Measurements from ENCODE around the gene CMSS1. TPM values are rescaled to one million over a fixed set of nuclear protein-coding genes. Genes with fewer than 3 reads are reported as not detected.

The CMSS1 gene
- total and polyA plus RNA-seq, 2 of the 13 experiments (the other 11 are each of a cell fraction or from before 2014, with no cell fraction given), result 6.4 to 48.7 TPM

DNA sequence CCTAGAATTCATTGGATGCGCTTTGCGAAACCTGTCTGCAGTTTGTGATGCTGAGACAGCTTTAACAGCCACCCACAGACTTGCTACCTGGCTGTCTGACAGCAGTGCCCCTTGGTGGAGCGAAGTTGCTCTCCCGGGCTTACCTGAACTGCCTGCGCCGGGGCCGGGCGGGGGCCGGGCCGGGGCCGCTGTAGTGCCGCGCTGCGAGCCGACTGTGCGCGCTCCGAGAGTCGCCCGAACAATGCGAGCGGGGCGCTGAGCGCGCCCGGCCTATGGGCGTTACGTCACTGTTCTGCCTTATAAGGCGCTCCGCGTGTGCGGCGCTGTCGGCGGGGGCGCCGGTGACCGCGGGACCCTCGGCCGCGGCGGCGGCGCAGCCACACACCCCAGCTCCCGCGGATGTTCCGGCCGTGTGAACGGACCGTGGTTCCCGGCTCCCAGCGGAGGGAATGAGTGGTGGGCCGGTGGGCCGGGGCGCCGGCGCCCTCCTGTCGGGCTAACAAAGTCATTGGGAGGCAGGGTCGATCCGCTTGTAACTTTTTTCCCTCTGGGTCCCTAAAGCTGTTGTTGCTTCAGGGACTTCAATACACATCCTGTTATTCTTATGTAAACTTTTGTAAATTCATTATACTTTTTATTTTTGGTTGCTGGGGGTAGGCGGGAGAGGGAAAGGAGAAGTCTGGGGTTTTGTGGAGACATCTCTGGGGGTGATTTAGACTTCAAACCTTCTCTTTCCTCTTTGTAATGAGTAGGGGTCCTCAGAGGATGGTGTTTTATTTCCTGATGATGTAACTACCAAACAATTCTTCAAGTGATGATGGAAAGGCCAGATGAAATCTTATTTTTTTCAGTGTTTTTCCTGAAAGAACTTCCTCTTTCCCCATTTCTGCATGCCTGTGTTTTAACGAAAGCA is 58.5 kb downstream of the CMSS1 start (continued):
- TF ChIP-seq, protein P1, sequence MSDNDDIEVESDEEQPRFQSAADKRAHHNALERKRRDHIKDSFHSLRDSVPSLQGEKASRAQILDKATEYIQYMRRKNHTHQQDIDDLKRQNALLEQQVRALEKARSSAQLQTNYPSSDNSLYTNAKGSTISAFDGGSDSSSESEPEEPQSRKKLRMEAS (IDR thresholded peaks at IDR 0.05), result peak; percentile 85
- TF ChIP-seq ZNF503 (CRISPR knock-in tag; IDR thresholded peaks at IDR 0.05) (peak; percentile 89), ZNF703 (CRISPR knock-in tag; IDR thresholded peaks at IDR 0.05; ENCODE audit: borderline replicate concordance) (no peak; the same call in 1 of the 2 replicates), ZNF510 (CRISPR knock-in tag; IDR thresholded peaks at IDR 0.05; ENCODE audit: low read depth) (peak; percentile 73; the same call in 1 of the 2 replicates), EHMT2 (IDR thresholded peaks at IDR 0.05; ENCODE audit: borderline replicate concordance, low read depth, low read length) (no peak), EZH2 (conservative IDR thresholded peaks at IDR 0.05; ENCODE audit: low read depth, low read length) (no peak), SP1 (IDR thresholded peaks at IDR 0.05) (no peak), SP1 (CRISPR knock-in tag; IDR thresholded peaks at IDR 0.05) (no peak), TCF7L2 (IDR thresholded peaks at IDR 0.05; ENCODE audit: low read depth, low read length) (no peak), MXD1 (CRISPR knock-in tag; IDR thresholded peaks at IDR 0.05) (peak; percentile 84), ZNF326 (CRISPR knock-in tag; IDR thresholded peaks at IDR 0.05; ENCODE audit: borderline replicate concordance) (no peak), SIX1 (CRISPR knock-in tag; IDR thresholded peaks at IDR 0.05; ENCODE audit: borderline replicate concordance) (no peak), SIN3B (IDR thresholded peaks at IDR 0.05; ENCODE audit: low read length) (peak; percentile 21; the same call in 1 of the 2 replicates), ZNF121 (CRISPR knock-in tag; IDR thresholded peaks at IDR 0.05) (peak; percentile 75), MAFG (CRISPR knock-in tag; IDR thresholded peaks at IDR 0.05) (no peak), ZKSCAN1 (IDR thresholded peaks at IDR 0.05; ENCODE audit: low read length) (no peak), ZNF790 (CRISPR knock-in tag; IDR thresholded peaks at IDR 0.05; ENCODE audit: borderline replicate concordance) (no peak), MZF1 (CRISPR knock-in tag; IDR thresholded peaks at IDR 0.05; ENCODE audit: borderline replicate concordance) (no peak), KDM5A (IDR thresholded peaks at IDR 0.05; ENCODE audit: borderline replicate concordance, low read length) (no peak), MED13 (CRISPR knock-in tag; IDR thresholded peaks at IDR 0.05) (no peak), SRF (IDR thresholded peaks at IDR 0.05; ENCODE audit: low read depth, low read length) (peak; percentile 99)
- TF ChIP-seq, protein P2, sequence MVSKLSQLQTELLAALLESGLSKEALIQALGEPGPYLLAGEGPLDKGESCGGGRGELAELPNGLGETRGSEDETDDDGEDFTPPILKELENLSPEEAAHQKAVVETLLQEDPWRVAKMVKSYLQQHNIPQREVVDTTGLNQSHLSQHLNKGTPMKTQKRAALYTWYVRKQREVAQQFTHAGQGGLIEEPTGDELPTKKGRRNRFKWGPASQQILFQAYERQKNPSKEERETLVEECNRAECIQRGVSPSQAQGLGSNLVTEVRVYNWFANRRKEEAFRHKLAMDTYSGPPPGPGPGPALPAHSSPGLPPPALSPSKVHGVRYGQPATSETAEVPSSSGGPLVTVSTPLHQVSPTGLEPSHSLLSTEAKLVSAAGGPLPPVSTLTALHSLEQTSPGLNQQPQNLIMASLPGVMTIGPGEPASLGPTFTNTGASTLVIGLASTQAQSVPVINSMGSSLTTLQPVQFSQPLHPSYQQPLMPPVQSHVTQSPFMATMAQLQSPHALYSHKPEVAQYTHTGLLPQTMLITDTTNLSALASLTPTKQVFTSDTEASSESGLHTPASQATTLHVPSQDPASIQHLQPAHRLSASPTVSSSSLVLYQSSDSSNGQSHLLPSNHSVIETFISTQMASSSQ (IDR thresholded peaks at IDR 0.05; ENCODE audit: low read depth), result no peak
- TF ChIP-seq, protein P2 (CRISPR knock-in tag; IDR thresholded peaks at IDR 0.05; ENCODE audit: borderline replicate concordance), result peak; percentile 76

Data from HepG2 (cell line).